Fibroblast of lung (primary cell): ENCODE data around the gene AQP11. TPM values are rescaled to one million over a fixed set of nuclear protein-coding genes. Genes with fewer than 3 reads are reported as not detected.
A peak's percentile ranks its signal among the peaks of the same experiment; 100 is the strongest.
"Not testable (repeated sequence)": the region's sequence is repeated elsewhere in the genome, so short reads cannot be mapped to it uniquely, and the experiment has no call there.

Experiments
- DNase-seq, 2 donors: peaks; one replicate each; pipeline versions ENCODE4 v3.0.0 to v3.0.0-alpha.2; 2010; ENCODE audit warnings: low read depth in 2 of 2
- H2AFZ ChIP-seq: 2 replicates; pipeline ENCODE4 v1.5.1; 2012; ENCODE audit warnings: low read length, control low read depth, inconsistent platforms
- H3K27ac ChIP-seq: 2 replicates; pipeline ENCODE4 v1.5.1; 2011; ENCODE audit warnings: low read length, control low read depth; ENCODE audit not compliant: insufficient read depth
- H3K27me3 ChIP-seq: 2 replicates; pipeline ENCODE4 v1.5.1; 2011; ENCODE audit warnings: mild to moderate bottlenecking, low read length; ENCODE audit not compliant: control insufficient read depth, insufficient read depth
- H3K36me3 ChIP-seq: 2 replicates; pipeline ENCODE4 v1.5.1; 2011; ENCODE audit warnings: low read length; ENCODE audit not compliant: control insufficient read depth, insufficient read depth
- H3K4me1 ChIP-seq: 2 replicates; pipeline ENCODE4 v1.5.1; 2011; ENCODE audit warnings: low read length; ENCODE audit not compliant: control insufficient read depth, insufficient read depth; ENCODE audit errors: extremely low read depth
- H3K4me2 ChIP-seq: 2 replicates; pipeline ENCODE4 v1.5.1; 2011; ENCODE audit warnings: low read length, control low read depth; ENCODE audit not compliant: insufficient read depth; ENCODE audit errors: extremely low read depth
- H3K4me3 ChIP-seq, 4 experiments: fragments of 200-600 bp in 1 of 4; sonication (generic) in 1 of 4; replicated peaks in 1 of 4; 2 replicates each; pipeline ENCODE4 v1.5.1; 2011 to 2016; ENCODE audit warnings: low read length in 4 of 4, low read depth in 3 of 4, mild to moderate bottlenecking in 3 of 4, control low read depth in 2 of 4, inconsistent platforms in 1 of 4, mixed read lengths in 1 of 4; ENCODE audit not compliant: insufficient read depth in 1 of 4; ENCODE audit errors: control extremely low read depth in 1 of 4
- H3K79me2 ChIP-seq: 2 replicates; pipeline ENCODE4 v1.5.1; 2012; ENCODE audit warnings: mild to moderate bottlenecking, low read length, inconsistent platforms; ENCODE audit not compliant: control insufficient read depth, insufficient read depth
- H3K9ac ChIP-seq: 2 replicates; pipeline ENCODE4 v1.5.1; 2011; ENCODE audit warnings: mild to moderate bottlenecking, low read length, control low read depth; ENCODE audit not compliant: insufficient read depth
- H3K9me3 ChIP-seq: 2 replicates; pipeline ENCODE4 v1.5.1; 2012; ENCODE audit warnings: low read depth, low read length; ENCODE audit not compliant: control insufficient read depth, insufficient read depth
- H4K20me1 ChIP-seq: 2 replicates; pipeline ENCODE4 v1.5.1; 2011; ENCODE audit warnings: low read length; ENCODE audit not compliant: control insufficient read depth, insufficient read depth; ENCODE audit errors: extremely low read depth
- CTCF ChIP-seq, 2 donors: IDR thresholded peaks in 1 of 2; conservative IDR thresholded peaks in 1 of 2; 1 replicate in 1 of 2; 2 replicates in 1 of 2; pipeline ENCODE4 v1.5.1; 2011 to 2012; ENCODE audit warnings: low read length in 2 of 2, control low read depth in 1 of 2, inconsistent platforms in 1 of 2, low read depth in 1 of 2, mild to moderate bottlenecking in 1 of 2
- EZH2 ChIP-seq: IDR thresholded peaks from 2 replicates; pipeline ENCODE4 v1.5.1; 2012; ENCODE audit warnings: low read length, control low read depth, mild to moderate bottlenecking; ENCODE audit errors: missing control alignments
- polyA plus RNA-seq, 2 donors: library from polyadenylated mRNA; depleted of rRNA in 1 of 2; stranded (reverse) in 1 of 2; unstranded in 1 of 2; fragments of >200 nt; gene quantifications; 2 replicates each; pipeline ENCODE4 v1.2.1, GENCODE V29; 2011 to 2012; ENCODE audit warnings: missing spikeins in 1 of 2
- total RNA-seq: library from RNA; depleted of rRNA; stranded (reverse); fragments of >200 nt; gene quantifications from 2 replicates; pipeline ENCODE4 v1.2.1, GENCODE V29; 2014

Gene AQP11
- total and polyA plus RNA-seq, 2 donors (not counting 1 experiment from before 2014, with no cell fraction given): 1.3 to 11.2 TPM

GRCh38 chr11:77568916-77569675 is 20.7 kb upstream of the AQP11 start:
- no peak for DNase-seq
- Histone ChIP-seq H4K20me1 (no peaks in the 10 kb centered on the region), H3K36me3 (no peaks in the 10 kb centered on the region), H3K27ac (no peak overlapping the region), H2AFZ (no peak overlapping the region), H3K4me3 (no peak overlapping the region), H3K4me1 (no peaks in the 10 kb centered on the region), H3K4me2 (no peak overlapping the region), H3K79me2 (no peaks in the 10 kb centered on the region), H3K9ac (no peak overlapping the region), H3K27me3 (no peaks in the 10 kb centered on the region), H3K9me3 (no peaks in the 10 kb centered on the region)
- no peak for TF ChIP-seq EZH2
- no peak for TF ChIP-seq CTCF (conservative IDR thresholded peaks at IDR 0.05 in 1 of 2, IDR thresholded peaks at IDR 0.05 in 1 of 2; ENCODE audit: low read depth in 1 of 2, low read length in 2 of 2)

GRCh38 chr11:77569676-77570070 is 20.1 kb upstream of the AQP11 start:
- no peak for TF ChIP-seq EZH2
- no peak for TF ChIP-seq CTCF (conservative IDR thresholded peaks at IDR 0.05 in 1 of 2, IDR thresholded peaks at IDR 0.05 in 1 of 2; ENCODE audit: low read depth in 1 of 2, low read length in 2 of 2)
- no peak overlapping the region for H3K4me2 ChIP-seq
- H2AFZ ChIP-seq: no peak overlapping the region
- H3K9me3 ChIP-seq: no peaks in the 10 kb centered on the region
- no peak overlapping the region for H3K4me3 ChIP-seq
- no peaks in the 10 kb centered on the region for H3K27me3 ChIP-seq
- DNase-seq: no peak
- no peak overlapping the region for H3K27ac ChIP-seq
- H3K79me2 ChIP-seq: no peaks in the 10 kb centered on the region
- H4K20me1 ChIP-seq: no peaks in the 10 kb centered on the region
- H3K9ac ChIP-seq: no peak overlapping the region
- no peaks in the 10 kb centered on the region for H3K4me1 ChIP-seq
- no peaks in the 10 kb centered on the region for H3K36me3 ChIP-seq

DNA sequence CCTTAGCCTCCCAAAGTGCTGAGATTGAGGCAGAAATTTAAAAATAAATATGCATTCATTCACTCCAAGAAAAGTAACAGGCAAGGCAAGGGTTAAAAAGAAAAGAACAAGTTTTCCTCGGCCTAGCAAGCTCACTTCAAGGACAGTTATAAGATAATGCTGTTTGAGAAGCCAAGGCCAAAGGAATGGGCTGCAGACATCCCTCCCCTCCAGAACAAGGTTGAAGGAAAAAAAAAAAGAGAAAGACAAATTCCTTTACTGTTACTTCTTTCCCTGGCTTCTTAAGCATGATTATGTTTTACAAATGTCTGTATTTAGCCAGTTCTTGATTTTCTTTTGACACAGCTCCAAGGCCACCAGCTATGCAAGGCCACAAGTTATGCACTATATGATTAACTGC is 18.9 kb upstream of the AQP11 start:
- H3K79me2 ChIP-seq, H4K20me1 ChIP-seq, H3K4me3 ChIP-seq, H3K36me3 ChIP-seq, H2AFZ ChIP-seq, H3K4me2 ChIP-seq, H3K4me1 ChIP-seq, H3K9me3 ChIP-seq, H3K27ac ChIP-seq, H3K27me3 ChIP-seq, H3K9ac ChIP-seq: not testable (repeated sequence)
- peak in 1 of 2 donors; percentile 50 for DNase-seq

GRCh38 chr11:77575428-77575827 is 14.3 kb upstream of the AQP11 start:
- DNase-seq: peak in 1 of 2 donors; percentile 45
- H2AFZ ChIP-seq, H3K4me1 ChIP-seq, H3K79me2 ChIP-seq, H3K27me3 ChIP-seq, H3K4me3 ChIP-seq, H3K9ac ChIP-seq, H4K20me1 ChIP-seq, H3K4me2 ChIP-seq, H3K27ac ChIP-seq, H3K9me3 ChIP-seq, H3K36me3 ChIP-seq: not testable (repeated sequence)
